ENCODE data around the gene MAPK8IP3.

GRCh38 chr16:1713331-1713730 is 7.3 kb downstream of the MAPK8IP3 start:
- TF ChIP-seq CTCF (IDR thresholded peaks at IDR 0.05; ENCODE audit: insufficient read depth, low read length) = no peak
- TF ChIP-seq REST (IDR thresholded peaks at IDR 0.05; ENCODE audit: insufficient replicate concordance, low read depth) = no peak
- TF ChIP-seq POLR2AphosphoS5 (IDR thresholded peaks at IDR 0.05; ENCODE audit: low read depth) = no peak
- no peak for TF ChIP-seq GABPA (IDR thresholded peaks at IDR 0.05; ENCODE audit: low read depth)
- TF ChIP-seq SPI1 (IDR thresholded peaks at IDR 0.05; ENCODE audit: borderline replicate concordance, low read depth) = no peak
